SK-N-SH (cell line): Measurements from ENCODE around the gene CYP2S1. TPM values are rescaled to one million over a fixed set of nuclear protein-coding genes. Genes with fewer than 3 reads are reported as not detected.

ENCODE experiments used
- CTCF ChIA-PET: fragments of 300-600, 350-600 bp; formaldehyde crosslinking; extraction: SDS; loops from one replicate; lab custom pipeline; 2021; lab: Yijun Ruan, JAX
- POLR2A ChIA-PET: fragments of 350-600 bp; sonication (Branson Sonifier 250); formaldehyde crosslinking; extraction: SDS; loops from one replicate; lab custom pipeline; 2020; ENCODE audit warnings: antibody characterized with exemption, inconsistent platforms; lab: Yijun Ruan, JAX
- DNase-seq: peaks from one replicate; pipeline ENCODE4 v3.0.0; 2012
- H2AFZ ChIP-seq: fragments of 200-600 bp; sonication (generic); 2 replicates; pipeline ENCODE4 v1.8.1; 2016; ENCODE audit warnings: antibody characterized with exemption, mild to moderate bottlenecking, low read depth
- H3F3A ChIP-seq: fragments of 200-600 bp; sonication (generic); replicated peaks from 2 replicates; pipeline ENCODE3; 2016; ENCODE audit warnings: antibody characterized with exemption, mild to moderate bottlenecking; ENCODE audit not compliant: insufficient read depth
- H3K27ac ChIP-seq, 2 experiments: fragments of 200-500 bp in 1 of 2; fragments of 200-600 bp in 1 of 2; sonication (Bioruptor generic) in 1 of 2; sonication (generic), shearing (Covaris generic) in 1 of 2; 2 replicates each; pipeline versions ENCODE4 v1.5.1 to v1.6.1; 2014 to 2016; ENCODE audit warnings: low read depth in 2 of 2, inconsistent platforms in 1 of 2, low read length in 1 of 2, mild to moderate bottlenecking in 1 of 2, mixed read lengths in 1 of 2
- H3K27me3 ChIP-seq: fragments of 200-600 bp; sonication (generic), shearing (Covaris generic); 2 replicates; pipeline ENCODE4 v1.6.1; 2016; ENCODE audit warnings: mixed run types; ENCODE audit not compliant: insufficient read depth
- H3K36me3 ChIP-seq, 2 experiments: fragments of 200-500 bp in 1 of 2; fragments of 200-600 bp in 1 of 2; sonication (Bioruptor generic) in 1 of 2; sonication (generic) in 1 of 2; replicated peaks in 1 of 2; 2 replicates each; pipeline versions ENCODE3 to v1.5.1; 2014 to 2016; ENCODE audit warnings: low read length in 1 of 2, mild to moderate bottlenecking in 1 of 2; ENCODE audit not compliant: insufficient read depth in 2 of 2, control insufficient read depth in 1 of 2
- H3K4me1 ChIP-seq, 2 experiments: fragments of 200-500 bp in 1 of 2; fragments of 200-600 bp in 1 of 2; sonication (Bioruptor generic) in 1 of 2; sonication (generic), shearing (Covaris generic) in 1 of 2; 2 replicates each; pipeline versions ENCODE4 v1.5.1 to v1.6.1; 2014 to 2016; ENCODE audit warnings: low read depth in 1 of 2, low read length in 1 of 2, mixed run types in 1 of 2; ENCODE audit not compliant: insufficient read depth in 2 of 2, control insufficient read depth in 1 of 2
- H3K4me2 ChIP-seq: fragments of 200-600 bp; sonication (generic), shearing (Covaris generic); 2 replicates; pipeline ENCODE4 v1.6.1; 2017; ENCODE audit warnings: mixed run types
- H3K4me3 ChIP-seq, 2 experiments: fragments of 200-500 bp in 1 of 2; fragments of 200-600 bp in 1 of 2; sonication (Bioruptor generic) in 1 of 2; sonication (generic), shearing (Covaris generic) in 1 of 2; 2 replicates each; pipeline versions ENCODE4 v1.5.1 to v1.8.1; 2014 to 2016; ENCODE audit warnings: low read depth in 2 of 2, inconsistent platforms in 1 of 2, low read length in 1 of 2, mild to moderate bottlenecking in 1 of 2, mixed read lengths in 1 of 2, moderate library complexity in 1 of 2
- H3K79me2 ChIP-seq: fragments of 200-600 bp; sonication (generic); 2 replicates; pipeline ENCODE4 v1.8.1; 2017; ENCODE audit warnings: mild to moderate bottlenecking; ENCODE audit not compliant: insufficient read depth
- H3K9ac ChIP-seq: fragments of 200-600 bp; sonication (generic); 2 replicates; pipeline ENCODE4 v1.6.1; 2017; ENCODE audit warnings: mixed run types
- H3K9me2 ChIP-seq: fragments of 200-600 bp; sonication (generic); 2 replicates; pipeline ENCODE4 v1.6.1; 2017; ENCODE audit warnings: mixed run types
- H3K9me3 ChIP-seq: fragments of 200-600 bp; sonication (generic); 2 replicates; pipeline ENCODE4 v1.6.1; 2017; ENCODE audit warnings: mixed run types, mild to moderate bottlenecking, moderate library complexity
- H4K20me1 ChIP-seq: fragments of 200-600 bp; sonication (generic); 2 replicates; pipeline ENCODE4 v1.6.1; 2017; ENCODE audit warnings: mild to moderate bottlenecking, mixed run types; ENCODE audit not compliant: insufficient read depth
- ELF1 ChIP-seq: IDR thresholded peaks from 2 replicates; pipeline ENCODE4 v1.4.0; 2012
- FOXM1 ChIP-seq: IDR thresholded peaks from 2 replicates; pipeline ENCODE4 v1.4.0; 2012; ENCODE audit warnings: low read depth, mild to moderate bottlenecking
- MEF2A ChIP-seq: IDR thresholded peaks from 2 replicates; pipeline ENCODE4 v1.4.0; 2012; ENCODE audit warnings: low read depth, borderline replicate concordance
- MXI1 ChIP-seq: IDR thresholded peaks from 2 replicates; pipeline ENCODE4 v1.6.1; 2012; ENCODE audit warnings: mild to moderate bottlenecking, low read depth, low read length, improper control_type of control experiment
- NRF1 ChIP-seq: IDR thresholded peaks from 2 replicates; pipeline ENCODE4 v1.6.1; 2012; ENCODE audit warnings: low read depth, mild to moderate bottlenecking, low read length
- RCOR1 ChIP-seq: fragments of 150-350 bp; IDR thresholded peaks from 2 replicates; pipeline ENCODE4 v1.6.1; 2017; ENCODE audit warnings: antibody characterized with exemption, low read length
- SIN3A ChIP-seq: IDR thresholded peaks from 2 replicates; pipeline ENCODE4 v1.6.1; 2012; ENCODE audit warnings: low read depth, mild to moderate bottlenecking, low read length, moderate library complexity, borderline replicate concordance
- SMC3 ChIP-seq: IDR thresholded peaks from 2 replicates; pipeline ENCODE4 v1.6.1; 2012; ENCODE audit warnings: low read depth, low read length, improper control_type of control experiment
- WGBS: methylation state at CpG from one replicate; pipeline ENCODE4 v1.1.6; 2017; ENCODE audit warnings: low lambda C conversion rate; 5-methylcytosine and 5-hydroxymethylcytosine counted together
- polyA plus RNA-seq, 3 experiments: library from polyadenylated mRNA; depleted of rRNA; stranded (reverse); fragments of >200 nt; gene quantifications; 2 replicates each; pipeline ENCODE4 v1.2.3, GENCODE V29; 2012
- TF ChIP-seq, protein P1 (sequence below): IDR thresholded peaks from 2 replicates; pipeline ENCODE4 v1.6.1; 2012; ENCODE audit warnings: mild to moderate bottlenecking, low read depth, low read length, moderate library complexity
- TF ChIP-seq, protein P2 (sequence below): IDR thresholded peaks from 2 replicates; pipeline ENCODE4 v1.4.0; 2012; ENCODE audit warnings: low read depth, borderline replicate concordance
- TF ChIP-seq, protein P3 (sequence below): fragments of 200-600 bp; sonication (generic); IDR thresholded peaks from 2 replicates; pipeline ENCODE4 v1.6.1; 2017; ENCODE audit warnings: antibody characterized with exemption, mild to moderate bottlenecking, moderate library complexity

CYP2S1 gene
- polyA plus RNA-seq, 1 of the 3 experiments (the other 2 are of a cell fraction): 0.67 TPM

DNA sequence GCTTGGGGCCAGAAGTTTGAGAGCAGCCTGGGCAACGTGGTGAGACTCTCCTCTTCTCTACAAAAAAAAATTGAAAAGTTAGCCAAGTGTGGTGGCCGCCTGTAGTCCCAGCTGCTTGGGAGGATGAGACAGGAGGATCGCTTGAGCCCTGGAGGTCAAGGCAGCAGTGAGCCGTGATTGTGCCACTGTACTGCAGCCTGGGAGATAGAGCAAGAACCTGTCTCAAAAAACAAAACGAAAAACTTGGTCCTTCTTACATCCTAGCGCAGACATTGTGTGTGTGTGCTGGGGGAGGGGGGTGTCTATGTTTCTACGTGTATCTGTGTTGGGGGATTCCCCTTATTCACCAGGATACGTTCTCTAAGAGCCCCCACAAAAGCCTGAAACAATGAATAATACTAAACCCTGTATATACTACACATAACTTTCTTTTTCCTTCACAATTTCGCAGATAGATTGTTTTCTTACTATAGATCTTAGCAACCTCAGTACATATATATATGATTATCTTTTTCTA, 33.9 kb downstream of the CYP2S1 start:
- Histone ChIP-seq H4K20me1 (no peaks in the 10 kb centered on the region), H3K9me3 (no peaks in the 10 kb centered on the region), H3K79me2 (peaks cover 87% of the 10 kb centered on the region), H3F3A (peaks cover 54% of the 10 kb centered on the region), H2AFZ (no peak overlapping the region), H3K36me3 (peaks cover 0 to 39% of the 10 kb centered on the region in 2 experiments), H3K4me3 (0 out of 4 replicates have a peak overlapping the region, but pooled peaks of 1 of the 2 experiments have one; percentile 49), H3K27me3 (no peaks in the 10 kb centered on the region)
- CTCF ChIA-PET: interaction anchor here (0.8 kb wide), 1 partner anchor 22 kb away, joined by 3 read pairs; no protein-coding TSS in a partner anchor
- TF ChIP-seq FOXM1: no peak
- TF ChIP-seq, all 33 proteins: peak for 0
- POLR2A ChIA-PET: no interaction called here
- no peak for DNase-seq
- no peaks in the 10 kb centered on the region for H3K9me2 ChIP-seq
- H3K4me2 ChIP-seq: peak overlapping the region; percentile 87
- H3K9ac ChIP-seq: peak overlapping the region; percentile 63
- peak overlapping the region; percentile 41 to 96; a peak in 3 of 4 replicates for H3K27ac ChIP-seq
- 34% methylated on average over 9 of the region's 9 CpGs for WGBS
- H3K4me1 ChIP-seq: peaks cover 0 to 27% of the 10 kb centered on the region in 2 experiments; a peak in 2 of 4 replicates

DNA sequence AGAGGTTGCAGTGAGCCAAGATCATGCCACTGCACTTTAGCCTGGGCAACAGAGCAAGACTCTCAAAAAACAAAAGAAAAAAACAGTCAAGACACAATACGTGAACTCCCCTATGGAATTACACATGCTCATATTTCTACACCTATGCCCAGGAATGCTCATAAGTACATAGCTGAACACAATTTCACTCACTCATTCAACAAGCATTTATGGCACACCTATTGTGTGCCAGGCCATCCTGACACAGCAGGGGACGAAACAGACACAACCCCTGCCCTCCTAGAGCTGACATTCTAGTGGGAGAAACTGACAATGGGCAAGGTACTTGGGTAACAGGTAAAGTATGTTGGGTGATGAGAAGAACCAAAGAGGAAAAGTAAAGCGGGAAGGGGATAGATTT, 35.5 kb downstream of the CYP2S1 start:
- Histone ChIP-seq H3K9ac (no peak overlapping the region), H3K4me2 (no peak overlapping the region), H3K36me3 (peaks cover 0 to 52% of the 10 kb centered on the region in 2 experiments), H3K9me3 (no peaks in the 10 kb centered on the region), H3K27ac (peak overlapping the region in 1 of 2 experiments; percentile 15; a peak in 1 of 4 replicates), H3K9me2 (no peaks in the 10 kb centered on the region), H4K20me1 (no peaks in the 10 kb centered on the region), H3F3A (peaks cover 44% of the 10 kb centered on the region), H3K79me2 (peaks cover 85% of the 10 kb centered on the region), H3K27me3 (no peaks in the 10 kb centered on the region), H3K4me3 (no peak overlapping the region), H2AFZ (no peak overlapping the region), H3K4me1 (peaks cover 0 to 20% of the 10 kb centered on the region in 2 experiments; a peak in 2 of 4 replicates)
- ChIA-PET POLR2A (no interaction called here), CTCF (interaction anchor here (1.0 to 1.1 kb wide), 2 partner anchors 24 to 81 kb away, joined by 3 read pairs; no protein-coding TSS in a partner anchor)
- TF ChIP-seq MEF2A (no peak), FOXM1 (no peak), MXI1 (no peak), NRF1 (no peak), SMC3 (no peak), RCOR1 (no peak), ELF1 (no peak), SIN3A (no peak)
- TF ChIP-seq, protein P1, sequence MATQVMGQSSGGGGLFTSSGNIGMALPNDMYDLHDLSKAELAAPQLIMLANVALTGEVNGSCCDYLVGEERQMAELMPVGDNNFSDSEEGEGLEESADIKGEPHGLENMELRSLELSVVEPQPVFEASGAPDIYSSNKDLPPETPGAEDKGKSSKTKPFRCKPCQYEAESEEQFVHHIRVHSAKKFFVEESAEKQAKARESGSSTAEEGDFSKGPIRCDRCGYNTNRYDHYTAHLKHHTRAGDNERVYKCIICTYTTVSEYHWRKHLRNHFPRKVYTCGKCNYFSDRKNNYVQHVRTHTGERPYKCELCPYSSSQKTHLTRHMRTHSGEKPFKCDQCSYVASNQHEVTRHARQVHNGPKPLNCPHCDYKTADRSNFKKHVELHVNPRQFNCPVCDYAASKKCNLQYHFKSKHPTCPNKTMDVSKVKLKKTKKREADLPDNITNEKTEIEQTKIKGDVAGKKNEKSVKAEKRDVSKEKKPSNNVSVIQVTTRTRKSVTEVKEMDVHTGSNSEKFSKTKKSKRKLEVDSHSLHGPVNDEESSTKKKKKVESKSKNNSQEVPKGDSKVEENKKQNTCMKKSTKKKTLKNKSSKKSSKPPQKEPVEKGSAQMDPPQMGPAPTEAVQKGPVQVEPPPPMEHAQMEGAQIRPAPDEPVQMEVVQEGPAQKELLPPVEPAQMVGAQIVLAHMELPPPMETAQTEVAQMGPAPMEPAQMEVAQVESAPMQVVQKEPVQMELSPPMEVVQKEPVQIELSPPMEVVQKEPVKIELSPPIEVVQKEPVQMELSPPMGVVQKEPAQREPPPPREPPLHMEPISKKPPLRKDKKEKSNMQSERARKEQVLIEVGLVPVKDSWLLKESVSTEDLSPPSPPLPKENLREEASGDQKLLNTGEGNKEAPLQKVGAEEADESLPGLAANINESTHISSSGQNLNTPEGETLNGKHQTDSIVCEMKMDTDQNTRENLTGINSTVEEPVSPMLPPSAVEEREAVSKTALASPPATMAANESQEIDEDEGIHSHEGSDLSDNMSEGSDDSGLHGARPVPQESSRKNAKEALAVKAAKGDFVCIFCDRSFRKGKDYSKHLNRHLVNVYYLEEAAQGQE: no peak
- TF ChIP-seq, protein P2, sequence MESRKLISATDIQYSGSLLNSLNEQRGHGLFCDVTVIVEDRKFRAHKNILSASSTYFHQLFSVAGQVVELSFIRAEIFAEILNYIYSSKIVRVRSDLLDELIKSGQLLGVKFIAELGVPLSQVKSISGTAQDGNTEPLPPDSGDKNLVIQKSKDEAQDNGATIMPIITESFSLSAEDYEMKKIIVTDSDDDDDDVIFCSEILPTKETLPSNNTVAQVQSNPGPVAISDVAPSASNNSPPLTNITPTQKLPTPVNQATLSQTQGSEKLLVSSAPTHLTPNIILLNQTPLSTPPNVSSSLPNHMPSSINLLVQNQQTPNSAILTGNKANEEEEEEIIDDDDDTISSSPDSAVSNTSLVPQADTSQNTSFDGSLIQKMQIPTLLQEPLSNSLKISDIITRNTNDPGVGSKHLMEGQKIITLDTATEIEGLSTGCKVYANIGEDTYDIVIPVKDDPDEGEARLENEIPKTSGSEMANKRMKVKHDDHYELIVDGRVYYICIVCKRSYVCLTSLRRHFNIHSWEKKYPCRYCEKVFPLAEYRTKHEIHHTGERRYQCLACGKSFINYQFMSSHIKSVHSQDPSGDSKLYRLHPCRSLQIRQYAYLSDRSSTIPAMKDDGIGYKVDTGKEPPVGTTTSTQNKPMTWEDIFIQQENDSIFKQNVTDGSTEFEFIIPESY: no peak
- TF ChIP-seq, protein P3, sequence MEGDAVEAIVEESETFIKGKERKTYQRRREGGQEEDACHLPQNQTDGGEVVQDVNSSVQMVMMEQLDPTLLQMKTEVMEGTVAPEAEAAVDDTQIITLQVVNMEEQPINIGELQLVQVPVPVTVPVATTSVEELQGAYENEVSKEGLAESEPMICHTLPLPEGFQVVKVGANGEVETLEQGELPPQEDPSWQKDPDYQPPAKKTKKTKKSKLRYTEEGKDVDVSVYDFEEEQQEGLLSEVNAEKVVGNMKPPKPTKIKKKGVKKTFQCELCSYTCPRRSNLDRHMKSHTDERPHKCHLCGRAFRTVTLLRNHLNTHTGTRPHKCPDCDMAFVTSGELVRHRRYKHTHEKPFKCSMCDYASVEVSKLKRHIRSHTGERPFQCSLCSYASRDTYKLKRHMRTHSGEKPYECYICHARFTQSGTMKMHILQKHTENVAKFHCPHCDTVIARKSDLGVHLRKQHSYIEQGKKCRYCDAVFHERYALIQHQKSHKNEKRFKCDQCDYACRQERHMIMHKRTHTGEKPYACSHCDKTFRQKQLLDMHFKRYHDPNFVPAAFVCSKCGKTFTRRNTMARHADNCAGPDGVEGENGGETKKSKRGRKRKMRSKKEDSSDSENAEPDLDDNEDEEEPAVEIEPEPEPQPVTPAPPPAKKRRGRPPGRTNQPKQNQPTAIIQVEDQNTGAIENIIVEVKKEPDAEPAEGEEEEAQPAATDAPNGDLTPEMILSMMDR: no peak
- DNase-seq: no peak
- whole genome bisulfite sequencing: 86% methylated on average over 3 of the region's 3 CpGs
